ENCODE measurements around the gene TM4SF20. TPM values are rescaled to one million over a fixed set of nuclear protein-coding genes. Genes with fewer than 3 reads are reported as not detected.

The TM4SF20 gene
- total RNA-seq, 1 experiment from 2014 or later: not detected

- BruUV-seq (replicated peaks): no TSS peak
- intact Hi-C loops (cut with micrococcal nuclease; ENCODE audit: unreplicated experiment): no loop called here
- POLR2A ChIA-PET (ENCODE audit: unreplicated experiment): no interaction called here
- Histone ChIP-seq H3K79me2 (ENCODE audit: low read depth) (no peaks in the 10 kb centered on the region), H3F3A (ENCODE audit: insufficient read depth, low read depth) (peaks cover 9% of the 10 kb centered on the region), H3K4me2 (no peak overlapping the region), H2AFZ (no peak overlapping the region), H3K36me3 (ENCODE audit: low read depth) (no peaks in the 10 kb centered on the region), H3K27me3 (ENCODE audit: insufficient read depth, low read depth) (no peaks in the 10 kb centered on the region), H3K9me2 (ENCODE audit: insufficient read depth) (no peaks in the 10 kb centered on the region), H4K20me1 (ENCODE audit: insufficient read depth) (no peaks in the 10 kb centered on the region), H3K4me1 (replicated peaks; ENCODE audit: insufficient read depth) (peaks cover 11% of the 10 kb centered on the region), H3K27ac (no peak overlapping the region), H3K4me3 (no peak overlapping the region), H3K9me3 (ENCODE audit: insufficient read depth, low read depth) (no peaks in the 10 kb centered on the region)
- CTCF ChIA-PET: no interaction called here
- no peak for DNase-seq
- TF ChIP-seq CTCF (conservative IDR thresholded peaks at IDR 0.05) (no peak), EZH2 (IDR thresholded peaks at IDR 0.05; ENCODE audit: low read depth) (no peak)
Observed at GRCh38 chr2:227420087-227421052, 41.3 kb upstream of the TM4SF20 start.

GRCh38 chr2:227416701-227417100, 37.6 kb upstream of the TM4SF20 start:
- BruUV-seq (replicated peaks): no TSS peak
- H4K20me1 ChIP-seq (ENCODE audit: insufficient read depth): no peaks in the 10 kb centered on the region
- TF ChIP-seq EZH2 (IDR thresholded peaks at IDR 0.05; ENCODE audit: low read depth) (no peak), CTCF (conservative IDR thresholded peaks at IDR 0.05) (no peak)
- H3K27ac ChIP-seq: peak overlapping the region; percentile 71; the same call in 1 of the 2 replicates
- H3K36me3 ChIP-seq (ENCODE audit: low read depth): no peaks in the 10 kb centered on the region
- H3K4me2 ChIP-seq: no peak overlapping the region
- H3K4me1 ChIP-seq (replicated peaks; ENCODE audit: insufficient read depth): peaks cover 44% of the 10 kb centered on the region
- ChIA-PET POLR2A (ENCODE audit: unreplicated experiment) (no interaction called here), CTCF (no interaction called here)
- H2AFZ ChIP-seq: no peak overlapping the region
- intact Hi-C loops (cut with micrococcal nuclease; ENCODE audit: unreplicated experiment): no loop called here
- H3F3A ChIP-seq (ENCODE audit: insufficient read depth, low read depth): peaks cover 25% of the 10 kb centered on the region
- no peaks in the 10 kb centered on the region; the same call in 1 of the 2 replicates for H3K79me2 ChIP-seq (ENCODE audit: low read depth)
- H3K4me3 ChIP-seq: no peak overlapping the region
- no peak for DNase-seq
- H3K9me2 ChIP-seq (ENCODE audit: insufficient read depth): no peaks in the 10 kb centered on the region
- H3K9me3 ChIP-seq (ENCODE audit: insufficient read depth, low read depth): no peaks in the 10 kb centered on the region
- H3K27me3 ChIP-seq (ENCODE audit: insufficient read depth, low read depth): no peaks in the 10 kb centered on the region

GRCh38 chr2:227415538-227416424, 36.7 kb upstream of the TM4SF20 start:
- BruUV-seq (replicated peaks): no TSS peak
- POLR2A ChIA-PET (ENCODE audit: unreplicated experiment): interaction anchor here (0.5 to 0.9 kb wide), 7 partner anchors 40 to 776 kb away, joined by 3 to 11 read pairs (median 4); no protein-coding TSS in a partner anchor
- Histone ChIP-seq H3F3A (ENCODE audit: insufficient read depth, low read depth) (peaks cover 34% of the 10 kb centered on the region), H3K27ac (peak overlapping the region; percentile 71), H3K4me3 (no peak overlapping the region), H3K36me3 (ENCODE audit: low read depth) (no peaks in the 10 kb centered on the region), H3K4me1 (replicated peaks; ENCODE audit: insufficient read depth) (peaks cover 53% of the 10 kb centered on the region), H2AFZ (0 out of 2 replicates have a peak overlapping the region, but pooled peaks have one; percentile 35), H3K9me2 (ENCODE audit: insufficient read depth) (no peaks in the 10 kb centered on the region), H3K79me2 (ENCODE audit: low read depth) (no peaks in the 10 kb centered on the region; the same call in 1 of the 2 replicates), H4K20me1 (ENCODE audit: insufficient read depth) (no peaks in the 10 kb centered on the region), H3K27me3 (ENCODE audit: insufficient read depth, low read depth) (no peaks in the 10 kb centered on the region), H3K4me2 (peak overlapping the region; percentile 60; the same call in 1 of the 2 replicates), H3K9me3 (ENCODE audit: insufficient read depth, low read depth) (no peaks in the 10 kb centered on the region)
- TF ChIP-seq EZH2 (IDR thresholded peaks at IDR 0.05; ENCODE audit: low read depth) (no peak), CTCF (conservative IDR thresholded peaks at IDR 0.05) (no peak)
- CTCF ChIA-PET: no interaction called here
- peak; percentile 34 to 68 for DNase-seq
- intact Hi-C loops (cut with micrococcal nuclease; ENCODE audit: unreplicated experiment): no loop called here

Measured in PC-9 (cell line).